Measurements from ENCODE around the gene HECTD4.

The HECTD4 gene

GRCh38 chr12:112333019-112333418 lies 49.2 kb downstream of the HECTD4 start:
- TF ChIP-seq, protein P1, sequence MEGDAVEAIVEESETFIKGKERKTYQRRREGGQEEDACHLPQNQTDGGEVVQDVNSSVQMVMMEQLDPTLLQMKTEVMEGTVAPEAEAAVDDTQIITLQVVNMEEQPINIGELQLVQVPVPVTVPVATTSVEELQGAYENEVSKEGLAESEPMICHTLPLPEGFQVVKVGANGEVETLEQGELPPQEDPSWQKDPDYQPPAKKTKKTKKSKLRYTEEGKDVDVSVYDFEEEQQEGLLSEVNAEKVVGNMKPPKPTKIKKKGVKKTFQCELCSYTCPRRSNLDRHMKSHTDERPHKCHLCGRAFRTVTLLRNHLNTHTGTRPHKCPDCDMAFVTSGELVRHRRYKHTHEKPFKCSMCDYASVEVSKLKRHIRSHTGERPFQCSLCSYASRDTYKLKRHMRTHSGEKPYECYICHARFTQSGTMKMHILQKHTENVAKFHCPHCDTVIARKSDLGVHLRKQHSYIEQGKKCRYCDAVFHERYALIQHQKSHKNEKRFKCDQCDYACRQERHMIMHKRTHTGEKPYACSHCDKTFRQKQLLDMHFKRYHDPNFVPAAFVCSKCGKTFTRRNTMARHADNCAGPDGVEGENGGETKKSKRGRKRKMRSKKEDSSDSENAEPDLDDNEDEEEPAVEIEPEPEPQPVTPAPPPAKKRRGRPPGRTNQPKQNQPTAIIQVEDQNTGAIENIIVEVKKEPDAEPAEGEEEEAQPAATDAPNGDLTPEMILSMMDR (conservative IDR thresholded peaks at IDR 0.05), result no peak
- no peak overlapping the region for H3K27ac ChIP-seq

DNA sequence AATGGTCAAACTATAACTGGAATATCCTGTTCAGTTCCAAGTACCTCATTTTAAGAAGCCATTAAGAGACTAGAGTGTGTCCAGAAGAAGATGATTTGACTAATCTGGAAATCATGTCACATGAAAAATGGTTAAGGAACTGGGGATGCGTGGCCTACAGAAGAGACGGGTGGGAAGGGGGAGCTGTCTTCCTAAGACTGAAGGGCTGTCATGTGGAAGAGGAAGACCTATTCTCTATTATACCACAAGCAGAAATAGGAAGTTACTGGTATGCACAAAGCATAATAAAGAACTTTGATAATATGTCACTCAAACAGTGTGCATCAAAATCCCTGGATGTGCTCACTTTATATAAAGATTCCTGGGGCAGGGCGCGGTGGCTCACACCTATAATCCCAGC lies 50.3 kb downstream of the HECTD4 start:
- TF ChIP-seq, protein P1 (conservative IDR thresholded peaks at IDR 0.05), result no peak
- peak overlapping the region; percentile 14; the same call in 1 of the 2 replicates for H3K27ac ChIP-seq

GRCh38 chr12:112330706-112331105 lies 51.5 kb downstream of the HECTD4 start:
- H3K27ac ChIP-seq, result peak overlapping the region; percentile 14; the same call in 1 of the 2 replicates
- TF ChIP-seq, protein P1 (conservative IDR thresholded peaks at IDR 0.05), result no peak

DNA sequence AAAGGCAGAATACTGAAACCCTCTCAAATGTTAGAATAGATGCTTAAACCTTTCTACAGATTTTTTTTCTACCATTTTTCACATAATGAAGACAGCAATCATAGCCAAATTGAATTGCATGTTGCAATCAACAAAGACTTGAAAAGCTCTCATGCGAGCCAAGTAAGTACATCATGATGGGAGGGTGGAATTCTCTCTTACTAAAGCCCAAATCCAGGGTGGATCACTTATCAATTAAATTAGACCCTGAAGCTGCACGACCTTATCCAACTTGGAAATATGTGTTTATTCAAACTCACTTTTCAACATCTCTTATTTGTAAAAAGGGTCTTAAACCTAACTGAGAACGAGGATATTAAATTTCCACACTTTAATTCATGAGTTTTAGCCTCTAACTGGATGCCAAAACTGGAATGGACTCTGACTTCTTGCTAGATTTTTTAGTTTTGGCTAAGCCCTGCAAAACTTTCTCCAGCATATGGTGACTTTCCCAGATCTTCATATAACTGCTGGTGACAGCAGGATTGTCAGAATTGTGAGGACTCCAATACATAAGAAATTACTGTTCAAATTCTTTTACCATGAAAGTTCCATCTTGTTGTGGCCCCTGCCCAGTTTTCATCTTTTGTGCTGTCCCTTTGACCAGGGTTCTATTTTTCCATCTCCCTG lies 53.6 kb downstream of the HECTD4 start:
- no peak overlapping the region for H3K27ac ChIP-seq
- TF ChIP-seq, protein P1 (conservative IDR thresholded peaks at IDR 0.05), result no peak

DNA sequence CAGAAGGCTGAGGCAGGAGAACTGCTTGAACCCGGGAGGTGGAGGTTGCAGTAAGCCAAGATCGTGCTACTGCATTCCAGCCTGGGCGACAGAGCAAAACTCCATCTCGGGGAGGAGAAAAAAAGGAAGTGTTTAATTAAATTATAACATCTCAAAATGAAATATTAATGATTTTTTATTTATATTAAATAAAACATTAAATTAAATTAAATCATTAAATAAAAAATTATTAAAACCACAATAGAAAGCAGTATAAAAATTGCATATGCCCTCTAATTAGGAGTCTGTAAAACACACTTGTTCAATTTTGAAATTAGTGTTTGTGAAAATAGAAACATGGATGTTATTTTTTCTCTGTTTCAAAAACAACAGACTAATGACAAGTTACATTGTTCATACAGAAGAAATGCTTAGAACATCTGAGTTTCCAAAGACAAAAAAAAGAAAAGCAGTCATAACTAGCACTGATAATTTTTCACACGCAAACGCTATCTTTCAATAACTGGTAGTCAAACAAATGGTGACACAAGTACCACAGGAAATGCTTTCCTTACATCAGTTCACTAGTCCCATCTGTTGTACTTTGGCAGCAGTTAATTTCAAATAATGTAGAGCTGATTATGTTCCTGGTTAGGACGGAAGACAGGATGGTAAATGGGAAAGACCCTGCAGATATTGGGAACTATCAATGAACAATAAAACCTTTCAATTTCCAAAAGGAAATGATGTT lies 54.9 kb downstream of the HECTD4 start:
- TF ChIP-seq, protein P1 (conservative IDR thresholded peaks at IDR 0.05), result no peak

GRCh38 chr12:112325622-112326207 lies 56.5 kb downstream of the HECTD4 start:
- TF ChIP-seq, protein P1 (conservative IDR thresholded peaks at IDR 0.05), result no peak
- H3K27ac ChIP-seq, result no peak overlapping the region

More for the DNA sequence above, 54.9 kb downstream of the HECTD4 start:
- no peak overlapping the region for H3K27ac ChIP-seq

GRCh38 chr12:112325157-112325556 lies 57.1 kb downstream of the HECTD4 start:
- TF ChIP-seq, protein P1 (conservative IDR thresholded peaks at IDR 0.05), result no peak
- no peak overlapping the region for H3K27ac ChIP-seq
